ENCODE data around the gene PNPLA7. TPM values are rescaled to one million over a fixed set of nuclear protein-coding genes. Genes with fewer than 3 reads are reported as not detected.

The PNPLA7 gene
- total and polyA plus RNA-seq, 4 donors = 0.79 to 8.9 (median 7.7) TPM

GRCh38 chr9:137589441-137590122 is 39.4 kb upstream of the PNPLA7 start:
- H3K36me3 ChIP-seq (ENCODE audit: control insufficient read depth in 4 of 4, insufficient read depth in 4 of 4, low read length in 4 of 4) = peaks cover 0 to 22% (median 16%) of the 10 kb centered on the region in 4 donors
- H3K4me1 ChIP-seq (ENCODE audit: control insufficient read depth in 5 of 5, insufficient read depth in 5 of 5, low read length in 5 of 5) = peaks cover 0 to 19% (median 3%) of the 10 kb centered on the region in 5 donors
- WGBS, 2 donors = 7 to 12% methylated on average over 45 to 58 of the region's 58 CpGs
- H3K27ac ChIP-seq (ENCODE audit: low read depth in 1 of 2, low read length in 1 of 2) = no peak overlapping the region
- DNase-seq (no peak), ATAC-seq (ENCODE audit: insufficient read depth, low FRiP score) (no peak)
- no peaks in the 10 kb centered on the region for H3K27me3 ChIP-seq (ENCODE audit: control insufficient read depth in 3 of 3, insufficient read depth in 3 of 3, low read length in 2 of 3)
- no peak for TF ChIP-seq CTCF (IDR thresholded peaks at IDR 0.05; ENCODE audit: control extremely low read depth, extremely low read depth)
- H3K9me3 ChIP-seq (ENCODE audit: control insufficient read depth in 4 of 4, insufficient read depth in 3 of 4, low read length in 3 of 4) = no peaks in the 10 kb centered on the region
- peak overlapping the region; percentile 69 for H3K4me3 ChIP-seq
- H3K9ac ChIP-seq (ENCODE audit: insufficient read depth in 1 of 2, low read length in 2 of 2) = peak overlapping the region; percentile 46 to 65

- ATAC-seq (ENCODE audit: insufficient read depth, low FRiP score) = no peak
- Histone ChIP-seq H3K9me3 (ENCODE audit: control insufficient read depth in 4 of 4, insufficient read depth in 3 of 4, low read length in 3 of 4) (no peaks in the 10 kb centered on the region), H3K27ac (ENCODE audit: low read depth in 1 of 2, low read length in 1 of 2) (no peak overlapping the region), H3K4me3 (no peak overlapping the region), H3K36me3 (ENCODE audit: control insufficient read depth in 4 of 4, insufficient read depth in 4 of 4, low read length in 4 of 4) (peaks cover 0 to 24% (median 19%) of the 10 kb centered on the region in 4 donors), H3K9ac (ENCODE audit: insufficient read depth in 1 of 2, low read length in 2 of 2) (no peak overlapping the region), H3K4me1 (ENCODE audit: control insufficient read depth in 5 of 5, insufficient read depth in 5 of 5, low read length in 5 of 5) (peaks cover 0 to 19% (median 3%) of the 10 kb centered on the region in 5 donors), H3K27me3 (ENCODE audit: control insufficient read depth in 3 of 3, insufficient read depth in 3 of 3, low read length in 2 of 3) (no peaks in the 10 kb centered on the region)
- DNase-seq = no peak
- no peak for TF ChIP-seq CTCF (IDR thresholded peaks at IDR 0.05; ENCODE audit: control extremely low read depth, extremely low read depth)
- 90 to 94% methylated on average over 6 of the region's 6 CpGs for WGBS, 2 donors
Measured at GRCh38 chr9:137588891-137589290, 38.7 kb upstream of the PNPLA7 start.

- peaks cover 0 to 19% (median 3%) of the 10 kb centered on the region in 5 donors for H3K4me1 ChIP-seq (ENCODE audit: control insufficient read depth in 5 of 5, insufficient read depth in 5 of 5, low read length in 5 of 5)
- H3K36me3 ChIP-seq (ENCODE audit: control insufficient read depth in 4 of 4, insufficient read depth in 4 of 4, low read length in 4 of 4) = peaks cover 0 to 30% (median 19%) of the 10 kb centered on the region in 4 donors
- H3K4me3 ChIP-seq = no peak overlapping the region
- H3K9ac ChIP-seq (ENCODE audit: insufficient read depth in 1 of 2, low read length in 2 of 2) = no peak overlapping the region
- ATAC-seq (ENCODE audit: insufficient read depth, low FRiP score) (no peak), DNase-seq (no peak)
- H3K9me3 ChIP-seq (ENCODE audit: control insufficient read depth in 4 of 4, insufficient read depth in 3 of 4, low read length in 3 of 4) = no peaks in the 10 kb centered on the region
- TF ChIP-seq CTCF (IDR thresholded peaks at IDR 0.05; ENCODE audit: control extremely low read depth, extremely low read depth) = no peak
- no peak overlapping the region for H3K27ac ChIP-seq (ENCODE audit: low read depth in 1 of 2, low read length in 1 of 2)
- WGBS, 2 donors = 87 to 91% methylated on average over 13 of the region's 13 CpGs
- no peaks in the 10 kb centered on the region for H3K27me3 ChIP-seq (ENCODE audit: control insufficient read depth in 3 of 3, insufficient read depth in 3 of 3, low read length in 2 of 3)
Measured at GRCh38 chr9:137588311-137588710, 38.1 kb upstream of the PNPLA7 start.

Data from lung (tissue), 12 donors.